GM19397 (cell line): ENCODE results near the gene LRP5.
"Not testable (repeated sequence)": the region's sequence is repeated elsewhere in the genome, so short reads cannot be mapped to it uniquely, and the experiment has no call there.

ENCODE experiments used
- ATAC-seq: cut with Tn5 transposase; IDR thresholded peaks from one replicate; pipeline ENCODE4 v1.9.1; 2021; ENCODE audit warnings: mild to moderate bottlenecking, moderate library complexity; ENCODE audit not compliant: unreplicated experiment

The LRP5 gene

DNA sequence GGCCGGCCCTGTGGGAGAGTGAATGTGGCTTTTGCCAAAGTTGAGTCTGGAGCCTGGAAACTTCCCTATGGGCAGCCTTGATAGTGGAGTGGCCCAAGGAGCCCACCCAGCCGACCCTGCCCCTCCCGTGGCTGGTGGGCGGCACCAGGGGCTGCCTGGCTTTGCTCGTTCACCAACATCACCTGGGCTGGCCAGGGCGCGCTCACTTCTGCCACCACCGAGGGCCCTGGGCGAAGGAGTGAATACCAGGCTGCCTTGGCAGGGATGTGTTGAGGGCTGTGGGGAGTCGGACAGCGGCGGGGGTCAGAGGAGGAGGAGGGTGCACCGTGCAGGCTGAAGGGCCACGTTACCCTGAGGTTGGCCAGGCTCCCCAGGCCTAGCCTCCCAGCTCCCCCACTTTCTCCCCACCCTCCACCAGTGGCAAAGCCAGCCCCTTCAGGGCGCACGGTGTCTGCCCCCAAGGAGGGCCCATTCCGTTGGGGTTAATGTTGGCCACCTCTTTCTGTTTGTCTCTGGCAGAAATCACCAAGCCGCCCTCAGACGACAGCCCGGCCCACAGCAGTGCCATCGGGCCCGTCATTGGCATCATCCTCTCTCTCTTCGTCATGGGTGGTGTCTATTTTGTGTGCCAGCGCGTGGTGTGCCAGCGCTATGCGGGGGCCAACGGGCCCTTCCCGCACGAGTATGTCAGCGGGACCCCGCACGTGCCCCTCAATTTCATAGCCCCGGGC lies 125.7 kb downstream of the LRP5 start:
- no peak for ATAC-seq

DNA sequence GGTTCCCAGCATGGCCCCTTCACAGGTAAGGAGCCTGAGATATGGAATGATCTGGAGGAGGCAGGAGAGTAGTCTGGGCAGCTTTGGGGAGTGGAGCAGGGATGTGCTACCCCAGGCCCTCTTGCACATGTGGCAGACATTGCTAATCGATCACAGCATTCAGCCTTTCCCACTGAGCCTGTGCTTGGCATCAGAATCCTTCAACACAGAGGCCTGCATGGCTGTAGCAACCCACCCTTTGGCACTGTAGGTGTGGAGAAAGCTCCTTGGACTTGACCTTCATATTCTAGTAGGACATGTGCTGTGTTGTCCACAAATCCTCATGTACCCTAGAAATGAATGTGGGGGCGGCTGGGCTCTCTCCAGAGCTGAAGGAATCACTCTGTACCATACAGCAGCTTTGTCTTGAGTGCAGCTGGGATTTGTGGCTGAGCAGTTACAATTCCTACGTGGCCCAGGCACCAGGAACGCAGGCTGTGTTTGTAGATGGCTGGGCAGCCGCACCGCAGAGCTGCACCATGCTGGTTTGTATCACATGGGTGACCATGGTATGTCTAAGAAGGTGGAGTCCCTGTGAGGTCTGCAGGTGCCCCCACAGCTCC lies 126.4 kb downstream of the LRP5 start:
- ATAC-seq = no peak

DNA sequence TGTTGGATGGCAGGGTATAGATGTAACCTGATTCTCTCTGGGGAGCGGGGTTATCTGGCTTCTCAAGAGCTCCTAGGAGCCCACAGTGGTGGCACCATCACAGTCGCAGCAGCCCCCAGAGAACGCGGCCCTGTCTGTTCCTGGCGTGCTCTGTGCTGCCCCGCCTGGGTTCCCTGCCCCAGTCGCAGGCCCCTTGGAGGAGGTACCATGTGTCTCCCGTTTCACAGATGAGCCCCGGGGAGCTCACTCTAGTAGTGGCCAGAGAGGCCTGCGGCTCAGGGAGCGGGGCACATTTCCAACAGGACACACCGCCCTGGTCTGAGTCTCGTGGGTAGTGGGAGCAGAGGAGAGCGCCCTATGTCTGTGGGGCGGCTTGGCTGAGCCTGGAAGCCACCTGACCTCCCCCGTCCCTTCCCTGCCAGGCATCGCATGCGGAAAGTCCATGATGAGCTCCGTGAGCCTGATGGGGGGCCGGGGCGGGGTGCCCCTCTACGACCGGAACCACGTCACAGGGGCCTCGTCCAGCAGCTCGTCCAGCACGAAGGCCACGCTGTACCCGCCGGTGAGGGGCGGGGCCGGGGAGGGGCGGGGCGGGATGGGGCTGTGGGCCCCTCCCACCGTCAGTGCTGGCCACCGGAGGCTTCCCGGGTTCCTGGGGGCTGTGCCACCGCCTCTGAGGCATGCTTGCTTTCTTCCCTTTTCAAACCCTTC lies 127.1 kb downstream of the LRP5 start:
- no peak for ATAC-seq

DNA sequence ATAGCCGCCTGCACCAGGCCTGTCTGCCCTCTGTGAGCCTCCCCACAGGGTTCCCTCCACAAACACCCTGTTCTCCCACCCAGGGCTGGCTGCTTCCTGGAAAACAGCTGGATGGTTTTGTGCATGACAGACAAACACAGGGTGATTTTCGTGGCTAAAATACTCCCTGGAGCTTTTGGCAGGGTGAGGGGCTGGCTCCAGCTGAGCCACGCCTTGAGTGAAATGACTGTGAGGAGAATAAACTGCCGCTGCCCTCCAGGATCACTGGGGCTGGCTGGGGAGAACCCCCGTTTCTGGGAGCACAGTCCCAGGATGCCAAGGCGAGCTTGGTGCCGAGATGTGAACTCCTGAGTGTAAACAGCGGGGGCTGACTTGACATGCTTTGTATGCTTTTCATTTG lies 127.8 kb downstream of the LRP5 start:
- ATAC-seq = no peak

DNA sequence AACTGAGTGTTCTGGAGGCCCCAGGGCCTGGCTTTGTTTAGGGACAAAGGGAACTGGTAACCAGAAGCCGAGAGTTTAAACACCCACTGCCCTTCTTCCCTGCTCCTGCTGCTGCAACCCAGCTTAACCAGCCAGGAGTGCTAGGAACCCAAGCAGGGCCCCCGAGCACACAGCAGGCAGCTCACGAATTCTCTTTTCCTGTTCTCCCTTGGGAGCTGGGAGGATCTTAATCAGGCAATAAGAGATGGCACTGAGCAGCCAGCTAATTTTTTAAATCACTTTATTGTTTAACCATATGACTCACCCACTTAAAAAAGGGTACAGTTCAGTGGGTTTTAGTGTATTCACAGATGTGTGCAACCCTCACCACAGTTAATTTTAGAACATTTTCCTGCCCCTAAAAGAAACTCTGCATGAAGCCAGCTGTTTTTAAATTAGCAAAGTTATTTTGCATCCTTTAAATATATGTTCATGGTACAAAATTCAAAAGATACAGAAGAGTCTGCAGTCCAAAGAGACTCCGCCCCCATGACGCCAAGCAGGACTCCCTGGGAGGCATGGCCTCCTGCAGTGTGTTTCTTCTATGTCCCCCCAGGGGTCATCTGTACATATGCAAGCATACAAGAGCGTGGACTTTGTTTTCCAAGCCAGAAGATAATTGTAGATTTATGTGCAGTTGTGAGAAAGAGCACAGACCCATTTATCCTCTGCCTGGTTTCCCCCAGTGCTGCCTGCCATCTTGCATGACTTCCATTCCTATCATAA lies 129.3 kb downstream of the LRP5 start:
- ATAC-seq = no peak

DNA sequence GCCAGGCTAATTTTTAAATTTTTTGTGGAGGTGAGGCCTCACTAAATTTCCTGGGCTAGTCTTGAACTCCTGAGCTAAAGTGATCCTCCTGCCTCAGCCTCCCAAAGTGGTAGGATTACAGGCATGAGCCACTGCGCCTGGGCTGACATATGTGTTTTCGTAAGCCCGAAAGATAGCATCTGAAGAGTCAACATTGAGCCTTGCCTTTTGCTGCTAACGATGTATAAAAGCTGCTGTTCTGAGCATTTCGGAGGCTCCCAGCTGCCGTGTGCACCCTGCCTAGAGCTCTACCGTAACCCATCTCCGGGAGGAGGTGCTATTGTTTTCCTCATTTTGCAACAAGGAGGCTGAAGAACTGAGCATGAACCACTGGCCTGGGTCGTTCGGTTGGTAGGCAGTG lies 130.0 kb downstream of the LRP5 start:
- no peak for ATAC-seq

DNA sequence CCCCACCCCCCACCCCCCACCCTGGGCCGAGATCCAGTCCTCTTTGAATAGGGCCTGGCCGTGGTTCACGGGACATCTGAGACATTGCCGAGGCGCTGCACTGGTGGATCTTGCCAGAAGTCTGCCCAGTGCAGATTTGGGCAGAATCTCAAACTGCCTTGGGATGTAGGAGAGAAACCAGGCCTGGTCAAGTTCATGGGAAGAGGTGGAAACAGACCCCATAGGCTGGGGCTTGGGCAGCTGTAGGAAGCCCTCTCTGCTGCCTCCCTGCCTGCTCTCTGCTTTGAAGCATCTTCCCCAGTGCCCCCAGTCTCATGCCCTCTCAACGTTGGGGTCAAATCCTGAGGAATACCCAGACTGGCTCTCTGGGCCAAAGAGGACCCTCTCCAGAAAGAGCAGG lies 132.2 kb downstream of the LRP5 start:
- no peak for ATAC-seq

DNA sequence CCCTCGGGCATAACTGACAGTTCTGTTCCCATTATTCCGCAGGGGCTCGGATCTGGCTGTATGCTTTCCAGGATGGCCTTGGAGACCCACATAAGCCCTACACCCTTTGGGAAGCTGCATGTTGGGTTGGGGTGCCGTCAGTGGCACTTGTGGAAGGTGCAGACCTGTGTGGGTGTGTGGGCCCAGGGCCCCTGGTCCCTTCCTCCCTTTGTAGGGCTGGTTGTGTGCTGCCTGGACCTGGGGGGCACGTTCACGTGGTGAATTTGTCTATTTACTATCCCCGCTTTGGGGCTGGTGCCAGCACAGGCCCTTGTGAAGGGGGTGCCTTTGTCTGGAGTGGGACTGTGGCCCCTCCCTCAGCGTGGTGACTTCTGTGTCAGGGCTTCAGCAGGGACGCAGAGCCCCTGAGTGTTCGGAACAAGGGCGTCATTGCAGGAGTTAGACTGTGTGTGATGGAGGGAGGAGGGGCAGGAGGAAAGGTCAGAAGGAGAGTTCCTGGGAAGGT lies 133.2 kb downstream of the LRP5 start:
- no peak for ATAC-seq

DNA sequence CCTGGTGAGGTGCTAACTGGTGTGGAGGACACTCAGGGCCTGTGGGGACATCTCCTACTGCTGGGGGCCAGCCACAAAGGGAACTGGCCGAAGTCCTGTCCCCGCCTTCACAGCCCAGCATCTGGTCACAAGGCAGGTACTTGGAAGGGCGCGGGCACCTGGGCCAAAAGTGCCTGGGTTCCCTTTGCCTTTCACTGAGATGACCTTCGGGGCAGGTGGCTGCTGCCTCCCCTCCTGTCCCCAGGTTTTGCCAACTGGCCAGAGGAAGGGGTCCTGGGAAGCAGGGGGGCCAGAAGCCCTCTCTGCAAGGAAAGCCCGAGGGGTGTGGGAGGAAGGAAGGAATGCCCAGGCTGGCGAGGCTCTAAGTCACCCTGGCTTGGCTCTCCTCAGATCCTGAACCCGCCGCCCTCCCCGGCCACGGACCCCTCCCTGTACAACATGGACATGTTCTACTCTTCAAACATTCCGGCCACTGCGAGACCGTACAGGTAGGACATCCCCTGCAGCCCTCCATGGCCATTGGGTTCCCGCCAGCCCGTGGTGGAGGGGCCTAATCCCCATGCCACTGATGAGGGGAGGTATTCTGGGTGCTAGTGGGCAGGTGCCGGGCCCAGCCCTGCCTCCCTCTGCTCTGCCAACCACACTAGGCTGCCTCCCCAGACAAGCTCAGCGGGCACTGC lies 133.8 kb downstream of the LRP5 start:
- no peak for ATAC-seq

DNA sequence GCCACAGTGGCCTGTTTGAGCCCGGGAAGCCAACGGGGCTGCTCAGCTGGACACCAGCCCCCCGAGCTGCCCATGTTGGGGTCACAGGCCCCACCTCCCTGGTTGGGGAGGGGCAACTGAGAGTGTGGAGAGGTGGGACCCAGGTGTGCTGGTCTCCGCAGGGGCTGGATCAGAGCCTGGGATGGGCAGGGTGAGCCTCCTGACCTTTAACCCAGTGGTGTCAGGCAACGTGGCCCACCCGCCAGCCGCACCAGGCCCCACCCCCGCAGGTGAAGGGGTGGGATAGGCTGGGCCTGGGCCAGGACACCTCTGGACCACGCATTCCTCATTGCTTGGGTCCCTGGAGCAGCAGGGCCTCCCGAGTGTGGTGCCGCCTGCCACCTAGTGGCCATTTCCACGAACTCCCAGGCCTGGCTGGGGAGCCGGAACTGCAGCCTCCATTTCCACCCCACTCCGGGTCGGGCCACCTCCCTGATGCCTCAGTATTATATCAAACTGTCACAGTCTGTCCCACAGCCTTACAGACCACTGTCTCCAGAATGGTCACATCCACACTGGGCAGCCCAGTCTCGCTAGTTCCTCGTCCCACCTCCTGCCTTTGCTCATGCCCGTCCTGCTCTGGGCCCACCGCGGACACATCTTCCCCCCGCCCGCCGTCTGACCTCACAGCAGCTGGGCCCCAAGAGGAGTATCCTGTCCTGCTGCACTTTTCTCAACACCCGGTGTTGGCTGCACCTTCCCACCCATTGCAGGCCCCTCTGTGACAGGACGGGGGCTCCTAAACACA lies 134.8 kb downstream of the LRP5 start:
- ATAC-seq = no peak

DNA sequence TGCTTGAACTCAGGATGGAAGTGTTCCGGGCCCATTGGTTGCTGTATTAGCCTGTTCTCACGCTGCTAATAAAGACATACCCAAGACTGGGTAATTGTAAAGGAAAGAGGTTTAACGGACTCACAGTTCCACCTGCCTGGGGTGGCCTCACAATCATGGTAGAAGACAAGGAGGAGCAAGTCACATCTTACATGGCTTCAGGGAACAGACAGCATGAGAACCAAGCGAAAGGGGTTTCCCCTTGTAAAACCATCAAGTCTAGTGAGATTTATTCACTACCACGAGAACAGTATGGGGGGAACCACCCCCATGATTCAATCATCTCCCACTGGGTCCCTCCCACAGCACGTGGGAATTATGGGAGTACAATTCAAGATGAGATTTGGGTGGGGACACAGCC lies 135.5 kb downstream of the LRP5 start:
- ATAC-seq = not testable (repeated sequence)

DNA sequence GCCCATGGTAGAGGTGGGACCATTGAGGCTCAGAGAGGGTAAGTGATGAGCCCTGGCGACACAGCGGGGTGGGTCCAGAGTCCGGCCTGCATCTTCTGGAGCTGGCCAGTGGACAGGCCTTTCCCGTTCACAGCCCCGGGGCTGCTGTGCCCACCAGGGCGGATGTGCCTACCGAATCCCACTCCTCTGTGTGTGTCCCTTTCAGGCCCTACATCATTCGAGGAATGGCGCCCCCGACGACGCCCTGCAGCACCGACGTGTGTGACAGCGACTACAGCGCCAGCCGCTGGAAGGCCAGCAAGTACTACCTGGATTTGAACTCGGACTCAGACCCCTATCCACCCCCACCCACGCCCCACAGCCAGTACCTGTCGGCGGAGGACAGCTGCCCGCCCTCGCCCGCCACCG lies 136.2 kb downstream of the LRP5 start:
- ATAC-seq = no peak

DNA sequence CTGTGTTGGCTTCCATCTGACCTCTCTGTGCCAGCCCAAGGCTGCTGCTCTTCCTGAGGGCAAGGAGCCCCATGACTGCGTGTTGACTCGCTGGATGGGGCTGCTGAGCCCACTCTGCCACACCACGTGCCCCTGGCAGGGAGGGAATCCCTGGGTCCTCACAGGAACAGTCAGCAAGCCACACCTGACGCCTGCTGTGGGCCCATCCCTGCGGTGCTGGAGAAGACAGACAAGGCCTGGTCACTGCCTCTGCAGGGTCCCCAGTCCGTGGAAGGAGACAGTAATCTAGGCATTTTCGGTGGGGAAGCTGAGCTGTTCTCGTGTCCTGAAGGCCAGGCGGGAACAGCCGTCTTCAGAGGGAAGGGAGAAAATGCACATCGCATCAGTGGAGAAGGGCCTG lies 137.6 kb downstream of the LRP5 start:
- ATAC-seq = no peak

DNA sequence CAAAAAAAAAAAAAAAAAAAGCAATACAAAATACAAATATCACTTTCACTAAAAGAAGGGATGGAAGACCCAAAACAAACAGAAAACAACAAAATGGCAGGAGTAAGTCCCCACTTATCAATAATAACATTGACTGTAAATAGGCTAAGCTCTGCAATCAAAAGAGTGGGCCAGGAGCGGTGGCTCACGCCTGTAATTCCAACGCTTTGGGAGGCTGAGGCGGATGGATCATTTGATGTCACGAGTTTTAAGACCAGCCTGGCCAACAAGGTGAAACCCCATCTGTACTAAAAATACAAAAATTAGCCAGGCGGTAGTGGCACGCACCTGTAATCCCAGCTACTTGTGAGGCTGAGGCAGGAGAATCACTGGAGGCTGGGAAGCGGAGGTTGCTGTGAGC lies 138.3 kb downstream of the LRP5 start:
- no peak for ATAC-seq

DNA sequence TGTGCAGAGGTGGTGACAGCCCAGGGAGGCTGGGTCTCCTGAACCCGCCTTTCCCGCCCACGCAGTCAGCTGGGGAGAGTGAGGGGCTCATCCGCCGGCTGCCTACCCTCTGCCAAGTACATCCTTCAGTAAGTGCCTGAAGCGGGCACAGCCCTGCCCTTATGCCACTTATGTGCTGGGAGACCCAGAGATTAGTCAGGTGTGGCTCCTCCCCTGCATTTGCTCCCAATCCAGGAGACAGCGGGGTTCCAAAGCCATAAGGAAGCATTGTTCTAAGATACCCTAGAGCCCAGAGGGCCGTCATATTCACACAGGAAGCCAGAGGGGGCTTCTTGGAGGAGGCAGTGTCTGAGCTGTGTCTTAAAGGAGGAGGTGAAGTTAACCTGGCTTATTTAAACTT lies 142.4 kb downstream of the LRP5 start:
- ATAC-seq = no peak

DNA sequence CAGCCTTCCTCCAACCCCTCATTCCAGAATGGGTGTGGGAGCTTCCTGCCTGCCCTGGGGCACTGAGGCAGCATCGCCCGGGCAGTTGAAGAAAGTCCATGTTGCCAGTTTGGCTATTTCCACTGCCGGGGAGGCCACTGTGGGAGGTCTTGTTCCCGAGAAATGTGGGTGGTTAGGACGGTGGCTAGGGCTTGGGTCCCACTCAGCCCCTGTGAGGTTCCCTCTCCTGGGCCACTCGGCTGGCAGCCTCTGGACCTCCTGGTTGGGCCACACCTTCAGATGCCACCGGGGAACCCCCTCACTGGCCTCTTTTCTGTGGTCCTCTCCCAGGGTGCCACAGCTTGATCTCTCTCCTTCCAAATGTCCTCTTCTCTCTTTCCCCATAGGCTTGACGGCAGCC lies 143.1 kb downstream of the LRP5 start:
- no peak for ATAC-seq

DNA sequence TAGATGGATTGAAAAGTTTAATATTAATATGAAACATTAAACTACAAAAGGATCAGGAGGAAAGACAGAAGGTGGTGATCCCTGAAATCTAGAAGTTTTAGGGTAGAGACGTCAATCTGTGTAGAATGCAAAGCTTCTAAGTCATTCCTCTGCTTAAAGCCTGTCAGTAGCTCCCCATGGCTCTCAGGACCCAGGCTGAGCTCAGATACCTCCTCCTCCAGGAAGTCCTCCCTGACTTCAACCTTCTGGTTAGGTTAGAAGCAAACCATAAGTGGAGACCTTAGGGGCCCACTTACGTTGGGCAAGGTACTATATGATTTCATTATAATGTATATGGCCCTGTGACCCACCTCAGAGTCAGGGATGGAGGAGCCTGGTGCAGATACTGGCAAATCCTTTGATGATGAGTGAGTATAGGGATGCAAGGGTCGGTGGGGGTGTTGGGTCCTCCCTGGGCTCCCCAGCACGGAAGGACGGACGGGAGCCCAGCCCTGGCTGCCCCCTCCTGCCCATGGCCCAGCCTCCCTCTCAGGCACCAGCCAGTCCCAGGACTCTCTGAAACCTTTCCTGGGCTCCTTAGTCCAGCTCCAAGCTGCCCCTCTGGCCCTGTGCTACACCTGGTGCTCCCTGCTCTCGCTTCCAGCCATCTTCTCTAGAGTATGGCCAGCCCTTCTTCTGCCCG lies 145.0 kb downstream of the LRP5 start:
- ATAC-seq = no peak

DNA sequence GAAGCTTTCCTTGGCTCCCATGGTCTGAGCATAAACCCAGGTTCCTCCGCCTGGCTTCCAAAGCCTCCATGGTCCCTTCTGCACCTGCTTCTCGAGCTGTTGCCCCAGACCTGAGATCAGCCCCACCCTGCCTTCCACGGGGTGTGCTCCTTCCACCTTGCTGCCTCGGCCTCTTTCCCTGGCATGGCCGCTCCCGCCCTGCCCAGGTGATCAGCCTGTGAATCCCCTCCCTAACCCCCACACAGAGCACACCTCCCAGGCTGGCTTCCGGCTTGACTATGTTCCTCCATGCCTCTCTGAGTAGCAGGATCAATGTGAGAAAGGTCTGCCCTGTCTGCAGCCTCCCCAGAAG lies 145.5 kb downstream of the LRP5 start:
- ATAC-seq = no peak

DNA sequence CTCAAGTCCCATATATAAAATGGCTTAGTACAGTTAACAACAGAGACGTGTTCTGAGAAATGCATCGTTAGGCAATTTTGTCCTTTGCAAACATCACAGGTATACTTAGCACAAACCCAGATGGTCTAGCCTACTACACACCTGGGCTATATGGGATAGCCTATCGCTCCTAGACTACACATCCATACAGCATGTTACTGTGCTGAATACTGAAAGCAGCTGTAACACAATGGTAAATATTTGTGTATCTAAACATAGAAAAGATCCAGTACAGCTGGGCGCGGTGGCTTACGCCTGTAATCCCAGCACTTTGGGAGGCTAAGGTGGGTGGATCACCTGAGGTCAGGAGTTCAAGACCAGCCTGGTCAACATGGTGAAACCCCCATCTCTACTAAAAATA lies 145.9 kb downstream of the LRP5 start:
- ATAC-seq = not testable (repeated sequence)
